HCT116 (cell line): Measurements from ENCODE around the gene SLC6A19. TPM values are rescaled to one million over a fixed set of nuclear protein-coding genes. Genes with fewer than 3 reads are reported as not detected.

Experiments
- ATAC-seq: fragments of 200-7000 bp; cut with Tn5 transposase; 2 replicates; pipeline ENCODE4 v1.9.1; 2020; ENCODE audit warnings: mild to moderate bottlenecking, moderate library complexity
- BruUV-seq: library from RNA; stranded (reverse); fragments of 400-500 nt; replicated peaks from 2 replicates; lab custom pipeline; 2021; lab: Mats Ljungman, UMichigan
- CTCF ChIA-PET: fragments of 300-600 bp; sonication (Branson Sonifier 250); formaldehyde crosslinking; loops from one replicate; lab custom pipeline; 2021; ENCODE audit warnings: antibody characterized with exemption; lab: Charles Lee
- POLR2A ChIA-PET: fragments of 300-600, 350-600 bp; sonication (Branson Sonifier 250); formaldehyde crosslinking; loops from one replicate; lab custom pipeline; 2021; ENCODE audit warnings: antibody characterized with exemption; lab: Charles Lee
- RAD21 ChIA-PET, 2 experiments: fragments of 300-600 bp; sonication (Branson Sonifier 250); formaldehyde crosslinking; loops; one replicate each; lab custom pipeline; 2023; ENCODE audit warnings: low total read pairs in 2 of 2; ENCODE audit not compliant: uncharacterized antibody in 2 of 2, unreplicated experiment in 2 of 2, low non-redundant PET in 1 of 2; lab: Charles Lee
- DNase-seq: peaks from one replicate; pipeline ENCODE4 v3.0.0-alpha.2; 2010; ENCODE audit warnings: low read depth, low spot score
- H2AFZ ChIP-seq: fragments of 200-600 bp; shearing (Covaris generic), sonication (generic); 2 replicates; pipeline ENCODE4 v1.6.1; 2017; ENCODE audit warnings: low read depth, mixed run types, mixed read lengths, antibody characterized with exemption, low read length; ENCODE audit not compliant: poor library complexity, severe bottlenecking
- H3K27ac ChIP-seq: 2 replicates; pipeline ENCODE4 v1.5.1; 2012; ENCODE audit warnings: low read depth, low read length
- H3K27me3 ChIP-seq: fragments of 200-600 bp; sonication (generic); 2 replicates; pipeline ENCODE4 v1.6.1; 2016; ENCODE audit warnings: mixed run types, low read length, mixed read lengths; ENCODE audit not compliant: insufficient read depth
- H3K36me3 ChIP-seq, 2 experiments: fragments of 200-500 bp in 1 of 2; fragments of 200-600 bp in 1 of 2; sonication (Bioruptor generic) in 1 of 2; sonication (generic) in 1 of 2; 2 replicates each; pipeline versions ENCODE4 v1.5.1 to v1.6.1; 2014 to 2016; ENCODE audit warnings: low read length in 2 of 2, inconsistent platforms in 1 of 2, mixed read lengths in 1 of 2, mixed run types in 1 of 2; ENCODE audit not compliant: insufficient read depth in 2 of 2, control insufficient read depth in 1 of 2
- H3K4me1 ChIP-seq, 2 experiments: fragments of 200-600 bp in 1 of 2; sonication (generic) in 1 of 2; 2 replicates each; pipeline versions ENCODE4 v1.5.1 to v1.6.1; 2012 to 2017; ENCODE audit warnings: low read length in 2 of 2, inconsistent platforms in 1 of 2, mild to moderate bottlenecking in 1 of 2, mixed read lengths in 1 of 2, mixed run types in 1 of 2, moderate library complexity in 1 of 2; ENCODE audit not compliant: insufficient read depth in 2 of 2, control insufficient read depth in 1 of 2
- H3K4me2 ChIP-seq: fragments of 200-600 bp; sonication (generic); 2 replicates; pipeline ENCODE4 v1.6.1; 2017; ENCODE audit warnings: mixed run types, low read length, mixed read lengths
- H3K4me3 ChIP-seq, 2 experiments: fragments of 200-600 bp in 1 of 2; sonication (generic) in 1 of 2; replicated peaks in 1 of 2; 2 replicates each; pipeline ENCODE4 v1.5.1; 2011 to 2016; ENCODE audit warnings: low read length in 2 of 2, control low read depth in 1 of 2, low read depth in 1 of 2, mild to moderate bottlenecking in 1 of 2, mixed read lengths in 1 of 2, mixed run types in 1 of 2
- H3K79me2 ChIP-seq: fragments of 200-600 bp; sonication (generic); 2 replicates; pipeline ENCODE4 v1.6.1; 2017; ENCODE audit warnings: mild to moderate bottlenecking, mixed run types, low read length, moderate library complexity, mixed read lengths; ENCODE audit not compliant: insufficient read depth
- H3K9ac ChIP-seq: fragments of 200-600 bp; sonication (generic); 2 replicates; pipeline ENCODE4 v1.6.1; 2016; ENCODE audit warnings: low read length, mixed read lengths
- H3K9me2 ChIP-seq: fragments of 200-600 bp; sonication (generic), shearing (Covaris generic); 2 replicates; pipeline ENCODE4 v1.6.1; 2017; ENCODE audit warnings: mixed run types, mild to moderate bottlenecking, moderate library complexity; ENCODE audit not compliant: insufficient read depth
- H3K9me3 ChIP-seq, 2 experiments: fragments of 200-500 bp in 1 of 2; fragments of 200-600 bp in 1 of 2; sonication (Bioruptor generic) in 1 of 2; sonication (generic) in 1 of 2; 2 replicates each; pipeline ENCODE4 v1.6.1; 2014 to 2017; ENCODE audit warnings: low read length in 2 of 2, mixed read lengths in 2 of 2, inconsistent platforms in 1 of 2, low read depth in 1 of 2, mild to moderate bottlenecking in 1 of 2, mixed run types in 1 of 2, moderate library complexity in 1 of 2; ENCODE audit not compliant: control insufficient read depth in 1 of 2, insufficient read depth in 1 of 2
- H4K20me1 ChIP-seq: fragments of 200-600 bp; sonication (generic), shearing (Covaris generic); 2 replicates; pipeline ENCODE4 v1.6.1; 2017; ENCODE audit warnings: mixed run types, mild to moderate bottlenecking, moderate library complexity; ENCODE audit not compliant: insufficient read depth
- ATF3 ChIP-seq: IDR thresholded peaks from 2 replicates; pipeline ENCODE4 v1.6.1; 2012
- CBX3 ChIP-seq: IDR thresholded peaks from 2 replicates; pipeline ENCODE4 v1.6.1; 2012; ENCODE audit warnings: low read depth
- EGR1 ChIP-seq: IDR thresholded peaks from 2 replicates; pipeline ENCODE4 v1.6.1; 2012; ENCODE audit warnings: low read depth
- ELF1 ChIP-seq: IDR thresholded peaks from 2 replicates; pipeline ENCODE4 v1.6.1; 2012; ENCODE audit warnings: low read depth, borderline replicate concordance
- EZH2 ChIP-seq: fragments of 200-600 bp; sonication (generic); IDR thresholded peaks from 2 replicates; pipeline ENCODE4 v1.6.1; 2017; ENCODE audit warnings: antibody characterized with exemption, mixed run types
- POLR2A ChIP-seq: IDR thresholded peaks from 2 replicates; pipeline ENCODE4 v1.7.0; 2011; ENCODE audit warnings: borderline replicate concordance; ENCODE audit not compliant: insufficient read depth, insufficient read length; ENCODE audit errors: extremely low read depth
- RAD21 ChIP-seq: IDR thresholded peaks from 2 replicates; pipeline ENCODE4 v1.6.1; 2012; ENCODE audit warnings: low read depth, mild to moderate bottlenecking
- REST ChIP-seq: IDR thresholded peaks from 2 replicates; pipeline ENCODE4 v1.6.1; 2012; ENCODE audit warnings: low read depth
- SIN3A ChIP-seq: IDR thresholded peaks from 2 replicates; pipeline ENCODE4 v1.6.1; 2012; ENCODE audit warnings: low read depth
- ZBTB33 ChIP-seq: IDR thresholded peaks from 2 replicates; pipeline ENCODE4 v1.6.1; 2011; ENCODE audit warnings: mild to moderate bottlenecking, low read length, moderate library complexity; ENCODE audit not compliant: insufficient replicate concordance; ENCODE audit errors: extremely low read depth
- intact Hi-C: fragments of 100-400 bp; cut with micrococcal nuclease; formaldehyde crosslinking; loops from 2 replicates; pipeline ENCODE4 v1.10.0; 2022
- total RNA-seq: library from RNA; stranded (reverse); gene quantifications from one replicate; pipeline ENCODE4 v1.2.1, GENCODE V29; 2021; ENCODE audit not compliant: unreplicated experiment
- TF ChIP-seq, protein P1 (sequence below), 3 experiments: fragments of 200-600 bp in 1 of 3; sonication (generic) in 1 of 3; IDR thresholded peaks in 2 of 3; conservative IDR thresholded peaks in 1 of 3; 2 replicates each; pipeline ENCODE4 v1.5.1; 2012 to 2017; ENCODE audit warnings: low read depth in 2 of 3, low read length in 2 of 3, antibody characterized with exemption in 1 of 3, borderline replicate concordance in 1 of 3, control low read depth in 1 of 3, mild to moderate bottlenecking in 1 of 3, mixed read lengths in 1 of 3, mixed run types in 1 of 3, moderate library complexity in 1 of 3; ENCODE audit not compliant: insufficient read depth in 1 of 3

Gene SLC6A19
- total RNA-seq, 1 experiment from 2014 or later = not detected

- Histone ChIP-seq H3K79me2 (no peaks in the 10 kb centered on the region), H3K9ac (no peak overlapping the region), H2AFZ (no peak overlapping the region), H3K9me2 (no peaks in the 10 kb centered on the region), H3K4me3 (no peak overlapping the region), H3K4me2 (no peak overlapping the region), H4K20me1 (no peaks in the 10 kb centered on the region), H3K9me3 (no peaks in the 10 kb centered on the region), H3K36me3 (no peaks in the 10 kb centered on the region), H3K4me1 (peaks cover 0 to 3% of the 10 kb centered on the region in 2 experiments; a peak in 2 of 4 replicates), H3K27ac (no peak overlapping the region), H3K27me3 (no peaks in the 10 kb centered on the region)
- ATAC-seq = no peak
- POLR2A ChIA-PET = no interaction called here
- CTCF ChIA-PET = no interaction called here
- RAD21 ChIA-PET = no interaction called here
- DNase-seq = no peak
- TF ChIP-seq SIN3A = no peak
- no peak for TF ChIP-seq ELF1
- TF ChIP-seq REST = no peak
- no peak for TF ChIP-seq EZH2
- TF ChIP-seq ZBTB33 = no peak
- TF ChIP-seq, protein P1, sequence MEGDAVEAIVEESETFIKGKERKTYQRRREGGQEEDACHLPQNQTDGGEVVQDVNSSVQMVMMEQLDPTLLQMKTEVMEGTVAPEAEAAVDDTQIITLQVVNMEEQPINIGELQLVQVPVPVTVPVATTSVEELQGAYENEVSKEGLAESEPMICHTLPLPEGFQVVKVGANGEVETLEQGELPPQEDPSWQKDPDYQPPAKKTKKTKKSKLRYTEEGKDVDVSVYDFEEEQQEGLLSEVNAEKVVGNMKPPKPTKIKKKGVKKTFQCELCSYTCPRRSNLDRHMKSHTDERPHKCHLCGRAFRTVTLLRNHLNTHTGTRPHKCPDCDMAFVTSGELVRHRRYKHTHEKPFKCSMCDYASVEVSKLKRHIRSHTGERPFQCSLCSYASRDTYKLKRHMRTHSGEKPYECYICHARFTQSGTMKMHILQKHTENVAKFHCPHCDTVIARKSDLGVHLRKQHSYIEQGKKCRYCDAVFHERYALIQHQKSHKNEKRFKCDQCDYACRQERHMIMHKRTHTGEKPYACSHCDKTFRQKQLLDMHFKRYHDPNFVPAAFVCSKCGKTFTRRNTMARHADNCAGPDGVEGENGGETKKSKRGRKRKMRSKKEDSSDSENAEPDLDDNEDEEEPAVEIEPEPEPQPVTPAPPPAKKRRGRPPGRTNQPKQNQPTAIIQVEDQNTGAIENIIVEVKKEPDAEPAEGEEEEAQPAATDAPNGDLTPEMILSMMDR (IDR thresholded peaks at IDR 0.05 in 2 of 3, conservative IDR thresholded peaks at IDR 0.05 in 1 of 3; ENCODE audit: borderline replicate concordance in 1 of 3, insufficient read depth in 1 of 3, low read depth in 2 of 3, low read length in 2 of 3) = no peak
- TF ChIP-seq POLR2A = no peak
- no peak for TF ChIP-seq ATF3
- TF ChIP-seq CBX3 = no peak
- no peak for TF ChIP-seq RAD21
- TF ChIP-seq EGR1 = no peak
- intact Hi-C loops = no loop called here
- no TSS peak for BruUV-seq
Measured at GRCh38 chr5:1226231-1226630, 24.8 kb downstream of the SLC6A19 start.
